B cell (primary cell): Measurements from ENCODE around the gene AUTS2. TPM values are rescaled to one million over a fixed set of nuclear protein-coding genes. Genes with fewer than 3 reads are reported as not detected.
A peak's percentile ranks its signal among the peaks of the same experiment; 100 is the strongest.

Experiments used
- ATAC-seq: fragments of 200-7000 bp; cut with Tn5 transposase; one replicate; pipeline ENCODE4 v1.10.0; 2021; ENCODE audit warnings: low read depth, mild to moderate bottlenecking, moderate number of reproducible peaks, moderate library complexity
- CTCF ChIA-PET: fragments of 350-600 bp; sonication (Branson Sonifier 250); formaldehyde crosslinking; loops from one replicate; lab custom pipeline; 2021; ENCODE audit warnings: antibody characterized with exemption, inconsistent platforms; lab: Charles Lee
- POLR2A ChIA-PET: fragments of 350-600 bp; sonication (Branson Sonifier 250); formaldehyde crosslinking; loops from one replicate; lab custom pipeline; 2021; ENCODE audit warnings: antibody characterized with exemption; lab: Charles Lee
- DNase-seq: peaks from one replicate; pipeline ENCODE4 v3.0.0; 2013
- H2AFZ ChIP-seq: 2 replicates; pipeline ENCODE4 v1.6.1; 2012; ENCODE audit warnings: mild to moderate bottlenecking, low read depth, low read length; ENCODE audit not compliant: insufficient read depth, poor library complexity, severe bottlenecking
- H3K27ac ChIP-seq, 2 donors: 1 replicate in 1 of 2; 2 replicates in 1 of 2; pipeline ENCODE4 v1.5.1; 2012 to 2013; ENCODE audit warnings: low read length in 2 of 2, mild to moderate bottlenecking in 2 of 2, moderate library complexity in 1 of 2
- H3K27me3 ChIP-seq, 4 experiments: fragments of 200-600 bp in 1 of 4; sonication (generic) in 1 of 4; replicated peaks in 1 of 4; 1 replicate in 2 of 4; 2 replicates in 2 of 4; pipeline versions ENCODE4 v1.6.1 to v1.7.0; 2013 to 2016; ENCODE audit warnings: low read length in 3 of 4, mild to moderate bottlenecking in 2 of 4, mixed read lengths in 1 of 4, moderate library complexity in 1 of 4; ENCODE audit not compliant: insufficient read depth in 4 of 4, control insufficient read depth in 3 of 4; ENCODE audit errors: control extremely low read depth in 1 of 4
- H3K36me3 ChIP-seq, 2 experiments: replicated peaks in 1 of 2; 1 replicate in 1 of 2; 2 replicates in 1 of 2; pipeline versions ENCODE4 v1.6.1 to v1.7.1; 2013; ENCODE audit warnings: low read length in 1 of 2; ENCODE audit not compliant: insufficient read depth in 2 of 2, control insufficient read depth in 1 of 2; ENCODE audit errors: control extremely low read depth in 1 of 2, extremely low read depth in 1 of 2
- H3K4me1 ChIP-seq, 2 donors: fragments of 200-600 bp in 1 of 2; sonication (generic) in 1 of 2; 1 replicate in 1 of 2; 2 replicates in 1 of 2; pipeline versions ENCODE4 v1.5.1 to v1.6.1; 2013 to 2017; ENCODE audit warnings: low read length in 2 of 2; ENCODE audit not compliant: control insufficient read depth in 2 of 2, insufficient read depth in 2 of 2
- H3K4me2 ChIP-seq: replicated peaks from 2 replicates; pipeline ENCODE3; 2012; ENCODE audit warnings: mild to moderate bottlenecking, low read depth, low read length; ENCODE audit not compliant: poor library complexity, severe bottlenecking
- H3K4me3 ChIP-seq, 5 experiments: fragments of 200-600 bp in 1 of 5; sonication (generic) in 1 of 5; 1 replicate in 3 of 5; 2 replicates in 2 of 5; pipeline versions ENCODE4 v1.5.1 to v1.7.0; 2011 to 2016; ENCODE audit warnings: low read length in 4 of 5, mild to moderate bottlenecking in 4 of 5, low read depth in 2 of 5, control low read depth in 1 of 5, moderate library complexity in 1 of 5; ENCODE audit not compliant: insufficient read depth in 1 of 5; ENCODE audit errors: control extremely low read depth in 1 of 5, extremely low read depth in 1 of 5
- H3K79me2 ChIP-seq: fragments of 200-600 bp; sonication (generic); one replicate; pipeline ENCODE4 v1.6.0; 2016; ENCODE audit warnings: low read length; ENCODE audit not compliant: control insufficient read depth, insufficient read depth
- H3K9ac ChIP-seq: fragments of 200-600 bp; sonication (generic); 2 replicates; pipeline ENCODE4 v1.6.1; 2017; ENCODE audit warnings: mild to moderate bottlenecking, low read length, moderate library complexity
- H3K9me3 ChIP-seq, 3 donors: one replicate each; pipeline versions ENCODE4 v1.6.1 to v1.7.1; 2013; ENCODE audit warnings: low read length in 2 of 3; ENCODE audit not compliant: control insufficient read depth in 2 of 3, insufficient read depth in 1 of 3; ENCODE audit errors: control extremely low read depth in 1 of 3
- H4K20me1 ChIP-seq: 2 replicates; pipeline ENCODE4 v1.6.0; 2012; ENCODE audit warnings: mild to moderate bottlenecking, low read length; ENCODE audit not compliant: insufficient read depth, control insufficient read depth, poor library complexity, severe bottlenecking
- H3K27ac Mint-ChIP-seq: one replicate; pipeline ENCODE4 v1.8.0; 2021; ENCODE audit warnings: mixed read lengths
- H3K27me3 Mint-ChIP-seq: one replicate; pipeline ENCODE4 v1.8.0; 2021; ENCODE audit warnings: mixed read lengths
- H3K4me1 Mint-ChIP-seq: one replicate; pipeline ENCODE4 v1.8.0; 2021; ENCODE audit warnings: mixed read lengths
- H3K4me3 Mint-ChIP-seq: one replicate; pipeline ENCODE4 v1.8.0; 2021; ENCODE audit warnings: mixed read lengths
- H3K9me3 Mint-ChIP-seq: one replicate; pipeline ENCODE4 v1.8.0; 2022; ENCODE audit warnings: mixed read lengths; ENCODE audit not compliant: insufficient read depth
- EZH2 ChIP-seq: IDR thresholded peaks from 2 replicates; pipeline ENCODE4 v1.6.1; 2012; ENCODE audit warnings: borderline replicate concordance, low read depth, mild to moderate bottlenecking, moderate library complexity, low read length; ENCODE audit not compliant: insufficient read depth, poor library complexity, severe bottlenecking
- WGBS: methylation state at CpG from one replicate; pipeline ENCODE4 v1.1.5; 2013; ENCODE audit warnings: missing lambda C conversion rate; ENCODE audit not compliant: insufficient coverage; 5-methylcytosine and 5-hydroxymethylcytosine counted together
- intact Hi-C: fragments of 100-400 bp; cut with micrococcal nuclease; formaldehyde crosslinking; loops from one replicate; pipeline ENCODE4 v1.10.0; 2022
- polyA plus RNA-seq: library from polyadenylated mRNA; depleted of rRNA; stranded (reverse); fragments of >200 nt; gene quantifications from 2 replicates; pipeline ENCODE4 v1.2.3, GENCODE V29; 2012
- total RNA-seq, 2 donors: library from RNA; stranded (reverse); fragments of 120-200 nt in 1 of 2; gene quantifications; 1 replicate in 1 of 2; 2 replicates in 1 of 2; pipeline versions ENCODE4 v1.2.3 to v1.2.4, GENCODE V29; 2013 to 2022
- TF ChIP-seq, protein P1 (sequence below): fragments of 200-600 bp; IDR thresholded peaks from one replicate; pipeline ENCODE4 v1.8.0; 2022; ENCODE audit warnings: antibody characterized with exemption, mild to moderate bottlenecking

The AUTS2 gene
- total and polyA plus RNA-seq, 2 donors (not counting 1 experiment from before 2014, with no cell fraction given), result 22.3 to 35.0 TPM

DNA sequence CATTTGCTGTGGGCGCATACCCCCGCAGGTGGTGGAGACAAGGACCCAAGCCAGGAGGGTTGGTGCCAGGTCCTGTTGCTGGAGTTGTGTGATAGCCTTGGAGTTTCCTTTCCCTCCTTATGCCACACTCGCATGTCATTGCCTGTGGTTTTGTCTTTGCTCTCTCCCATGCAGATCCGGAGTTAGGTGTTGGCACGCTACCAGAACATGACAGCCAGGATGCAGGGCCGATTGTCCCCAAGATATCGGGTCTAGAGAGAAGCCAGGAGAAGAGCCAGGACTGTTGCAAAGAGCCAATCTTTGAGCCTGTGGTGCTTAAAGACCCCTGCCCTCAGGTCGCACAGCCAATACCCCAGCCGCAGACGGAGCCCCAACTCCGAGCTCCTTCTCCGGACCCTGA is 1164.4 kb downstream of the AUTS2 start:
- WGBS, result 85% methylated on average over 10 of the region's 12 CpGs
- H3K27ac ChIP-seq, result no peak overlapping the region

DNA sequence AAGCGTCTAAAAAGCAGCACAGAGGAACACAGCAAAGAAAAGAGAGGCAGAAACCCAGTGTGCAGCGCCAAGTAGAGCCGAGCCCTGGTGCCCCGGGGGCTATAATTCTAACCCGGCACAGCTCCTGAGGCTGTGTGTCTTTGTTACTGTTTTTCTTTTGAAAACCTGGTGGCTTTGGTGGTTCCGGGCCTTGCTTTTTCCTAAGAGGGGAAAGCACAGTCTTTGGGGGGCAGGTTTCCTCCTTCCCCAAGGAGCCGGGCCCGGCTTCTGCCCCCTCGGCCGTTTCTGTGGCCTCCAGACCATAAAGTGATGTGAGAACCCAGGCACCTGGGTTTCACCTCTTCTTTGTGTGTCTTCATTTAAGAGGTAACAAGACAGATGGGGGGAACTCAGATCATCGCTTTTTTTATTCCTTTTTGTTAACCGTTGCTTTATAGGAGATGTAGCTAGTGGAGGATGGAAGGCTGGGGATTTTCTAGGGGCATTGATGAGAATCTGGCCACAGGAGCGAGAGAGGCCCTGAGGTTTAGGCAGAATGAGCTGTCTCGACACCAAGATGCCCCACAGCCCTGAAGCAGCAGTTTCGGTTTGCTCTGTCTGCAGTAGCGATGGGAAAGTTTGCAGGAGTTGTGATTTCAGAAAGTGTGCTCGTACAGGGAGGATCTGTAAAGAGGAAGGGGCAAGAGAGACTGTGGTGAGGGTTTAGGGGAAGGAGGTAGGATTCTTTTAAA is 1165.9 kb downstream of the AUTS2 start:
- ChIA-PET POLR2A (no interaction called here), CTCF (no interaction called here)
- peaks cover 29% of the 10 kb centered on the region for H3K4me1 Mint-ChIP-seq
- Histone ChIP-seq H4K20me1 (no peaks in the 10 kb centered on the region), H3K4me2 (peak overlapping the region; percentile 47), H3K4me3 (peak overlapping the region in 4 of 5 experiments; percentile 7 to 50 (median 19)), H3K9me3 (no peaks in the 10 kb centered on the region), H3K27me3 (no peaks in the 10 kb centered on the region), H3K9ac (peak overlapping the region; percentile 32), H3K27ac (peak overlapping the region in 1 of 2 donors; percentile 12), H3K36me3 (no peaks in the 10 kb centered on the region), H2AFZ (peak overlapping the region; percentile 40), H3K4me1 (peaks cover 0 to 23% of the 10 kb centered on the region in 2 donors), H3K79me2 (no peaks in the 10 kb centered on the region)
- H3K4me3 Mint-ChIP-seq, result peak overlapping the region; percentile 78
- peak overlapping the region; percentile 57 for H3K27ac Mint-ChIP-seq
- H3K9me3 Mint-ChIP-seq, result no peaks in the 10 kb centered on the region
- intact Hi-C loops, result no loop called here
- DNase-seq (peak; percentile 35), ATAC-seq (peak; percentile 57)
- 67% methylated on average over 11 of the region's 17 CpGs for WGBS
- TF ChIP-seq EZH2, result no peak
- TF ChIP-seq, protein P1, sequence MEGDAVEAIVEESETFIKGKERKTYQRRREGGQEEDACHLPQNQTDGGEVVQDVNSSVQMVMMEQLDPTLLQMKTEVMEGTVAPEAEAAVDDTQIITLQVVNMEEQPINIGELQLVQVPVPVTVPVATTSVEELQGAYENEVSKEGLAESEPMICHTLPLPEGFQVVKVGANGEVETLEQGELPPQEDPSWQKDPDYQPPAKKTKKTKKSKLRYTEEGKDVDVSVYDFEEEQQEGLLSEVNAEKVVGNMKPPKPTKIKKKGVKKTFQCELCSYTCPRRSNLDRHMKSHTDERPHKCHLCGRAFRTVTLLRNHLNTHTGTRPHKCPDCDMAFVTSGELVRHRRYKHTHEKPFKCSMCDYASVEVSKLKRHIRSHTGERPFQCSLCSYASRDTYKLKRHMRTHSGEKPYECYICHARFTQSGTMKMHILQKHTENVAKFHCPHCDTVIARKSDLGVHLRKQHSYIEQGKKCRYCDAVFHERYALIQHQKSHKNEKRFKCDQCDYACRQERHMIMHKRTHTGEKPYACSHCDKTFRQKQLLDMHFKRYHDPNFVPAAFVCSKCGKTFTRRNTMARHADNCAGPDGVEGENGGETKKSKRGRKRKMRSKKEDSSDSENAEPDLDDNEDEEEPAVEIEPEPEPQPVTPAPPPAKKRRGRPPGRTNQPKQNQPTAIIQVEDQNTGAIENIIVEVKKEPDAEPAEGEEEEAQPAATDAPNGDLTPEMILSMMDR, result no peak
- no peaks in the 10 kb centered on the region for H3K27me3 Mint-ChIP-seq

More for the DNA sequence above, 1164.4 kb downstream of the AUTS2 start:
- H3K9me3 ChIP-seq, result no peaks in the 10 kb centered on the region
- no peak overlapping the region for H3K9ac ChIP-seq
- no peaks in the 10 kb centered on the region for H3K79me2 ChIP-seq
- ChIA-PET POLR2A (no interaction called here), CTCF (no interaction called here)
- H3K27me3 Mint-ChIP-seq, result no peaks in the 10 kb centered on the region
- H2AFZ ChIP-seq, result no peak overlapping the region
- no peak overlapping the region for H3K4me3 Mint-ChIP-seq
- no peaks in the 10 kb centered on the region for H3K9me3 Mint-ChIP-seq
- no peak overlapping the region for H3K4me2 ChIP-seq
- H3K27ac Mint-ChIP-seq, result no peak overlapping the region
- H3K36me3 ChIP-seq, result no peaks in the 10 kb centered on the region
- H3K4me1 ChIP-seq, result peaks cover 0 to 23% of the 10 kb centered on the region in 2 donors
- H3K4me3 ChIP-seq, result no peak overlapping the region
- no peaks in the 10 kb centered on the region for H4K20me1 ChIP-seq
- H3K27me3 ChIP-seq, result no peaks in the 10 kb centered on the region
- intact Hi-C loops, result no loop called here
- TF ChIP-seq, protein P1, result no peak
- no peak for TF ChIP-seq EZH2
- DNase-seq (no peak), ATAC-seq (no peak)
- H3K4me1 Mint-ChIP-seq, result peaks cover 29% of the 10 kb centered on the region
